Gastroesophageal sphincter (tissue), 4 donors: ENCODE results near the gene CBX6. TPM values are rescaled to one million over a fixed set of nuclear protein-coding genes. Genes with fewer than 3 reads are reported as not detected.

Experiments used
- ATAC-seq: fragments of 150-250 bp; one replicate; pipeline ENCODE4 v1.9.1; 2016; ENCODE audit warnings: mild to moderate bottlenecking, moderate library complexity
- H3K27ac ChIP-seq, 4 donors: fragments of 200-600 bp; sonication (generic) in 3 of 4; 1 replicate in 3 of 4; 2 replicates in 1 of 4; pipeline ENCODE4 v1.5.1; 2016 to 2019
- H3K27me3 ChIP-seq: fragments of 200-600 bp; sonication (generic); one replicate; pipeline ENCODE4 v1.5.1; 2019
- H3K36me3 ChIP-seq, 2 donors: fragments of 200-600 bp; sonication (generic); one replicate each; pipeline ENCODE4 v1.5.1; 2019; ENCODE audit warnings: control low read depth in 1 of 2
- H3K4me1 ChIP-seq, 3 donors: fragments of 200-600 bp; sonication (generic); 1 replicate in 2 of 3; 2 replicates in 1 of 3; pipeline ENCODE4 v1.5.1; 2016 to 2019; ENCODE audit warnings: control low read depth in 2 of 3
- H3K4me3 ChIP-seq, 2 donors: fragments of 200-600 bp; sonication (generic); one replicate each; pipeline ENCODE4 v1.5.1; 2019; ENCODE audit warnings: mild to moderate bottlenecking in 1 of 2, moderate library complexity in 1 of 2
- H3K9me3 ChIP-seq, 3 donors: fragments of 200-600 bp; sonication (generic); one replicate each; pipeline ENCODE4 v1.5.1; 2017 to 2019; ENCODE audit warnings: control low read depth in 2 of 3
- CTCF ChIP-seq, 4 experiments: fragments of 200-600 bp in 2 of 4; fragments of 450-650 bp in 2 of 4; sonication (generic) in 1 of 4; IDR thresholded peaks; one replicate each; pipeline ENCODE4 v1.5.1; 2017 to 2019; ENCODE audit warnings: antibody characterized with exemption in 4 of 4, mild to moderate bottlenecking in 2 of 4, moderate library complexity in 2 of 4
- EP300 ChIP-seq: sonication (generic); formaldehyde crosslinking; IDR thresholded peaks from one replicate; pipeline ENCODE4 v1.6.1; 2017; ENCODE audit warnings: antibody characterized with exemption, mild to moderate bottlenecking
- POLR2A ChIP-seq, 2 donors: fragments of 450-650 bp; IDR thresholded peaks; one replicate each; pipeline ENCODE4 v1.6.1; 2017; ENCODE audit warnings: antibody characterized with exemption in 2 of 2, mild to moderate bottlenecking in 2 of 2, moderate library complexity in 1 of 2
- POLR2AphosphoS5 ChIP-seq: sonication (generic); formaldehyde crosslinking; IDR thresholded peaks from one replicate; pipeline ENCODE4 v1.6.1; 2017; ENCODE audit warnings: antibody characterized with exemption
- WGBS, 2 donors: methylation state at CpG; one replicate each; pipeline ENCODE4 v1.1.5; 2018; ENCODE audit warnings: low coverage in 1 of 2; 5-methylcytosine and 5-hydroxymethylcytosine counted together
- total RNA-seq, 4 donors: library from RNA; depleted of rRNA; stranded (reverse); fragments of >200 nt; gene quantifications; one replicate each; pipeline ENCODE4 v1.1.0, GENCODE V29; 2016

Gene CBX6
- total RNA-seq, 4 donors from 2014 or later = 77.3 to 187 (median 105) TPM

- whole genome bisulfite sequencing, 2 donors = 28 to 60% methylated on average over 1 to 4 of the region's 8 CpGs
- H3K4me1 ChIP-seq = peaks cover 14 to 39% (median 15%) of the 10 kb centered on the region in 3 donors
- H3K9me3 ChIP-seq = no peaks in the 10 kb centered on the region
- H3K4me3 ChIP-seq = no peak overlapping the region
- peak overlapping the region; percentile 85 to 90 (median 86) for H3K27ac ChIP-seq
- no peaks in the 10 kb centered on the region for H3K27me3 ChIP-seq
- no peaks in the 10 kb centered on the region for H3K36me3 ChIP-seq
- TF ChIP-seq EP300 (no peak), POLR2AphosphoS5 (peak; percentile 25)
- peak; percentile 43 for ATAC-seq
Observed at GRCh38 chr22:38881997-38882879, 10.2 kb upstream of the CBX6 start.

GRCh38 chr22:38881464-38881871, 9.5 kb upstream of the CBX6 start:
- H3K27ac ChIP-seq = peak overlapping the region; percentile 85 to 90 (median 86)
- peak; percentile 93 for ATAC-seq
- peak overlapping the region in 1 of 2 donors; percentile 23 for H3K4me3 ChIP-seq
- H3K36me3 ChIP-seq = no peaks in the 10 kb centered on the region
- peaks cover 14 to 39% (median 15%) of the 10 kb centered on the region in 3 donors for H3K4me1 ChIP-seq
- H3K27me3 ChIP-seq = no peaks in the 10 kb centered on the region
- 0 to 1% methylated on average over 9 of the region's 9 CpGs for WGBS, 2 donors
- no peaks in the 10 kb centered on the region for H3K9me3 ChIP-seq
- TF ChIP-seq POLR2AphosphoS5 = peak; percentile 96
- peak; percentile 53 to 56 for TF ChIP-seq POLR2A (IDR thresholded peaks at IDR 0.05)
- peak in 2 of 4 experiments; percentile 19 to 25 for TF ChIP-seq CTCF (IDR thresholded peaks at IDR 0.05)
- no peak for TF ChIP-seq EP300

GRCh38 chr22:38879961-38880360, 7.9 kb upstream of the CBX6 start:
- WGBS, 2 donors = 65 to 78% methylated on average over 4 to 5 of the region's 5 CpGs

GRCh38 chr22:38879108-38879729, 7.2 kb upstream of the CBX6 start:
- Histone ChIP-seq H3K27me3 (no peaks in the 10 kb centered on the region), H3K9me3 (no peaks in the 10 kb centered on the region), H3K36me3 (no peaks in the 10 kb centered on the region), H3K4me1 (peaks cover 14 to 40% (median 15%) of the 10 kb centered on the region in 3 donors), H3K4me3 (no peak overlapping the region), H3K27ac (peak overlapping the region in 2 of 4 donors; percentile 88 to 90)
- WGBS, 2 donors = 64 to 77% methylated on average over 4 to 5 of the region's 5 CpGs
- TF ChIP-seq EP300 = no peak
- TF ChIP-seq CTCF (IDR thresholded peaks at IDR 0.05) = no peak
- TF ChIP-seq POLR2A (IDR thresholded peaks at IDR 0.05) = no peak
- no peak for TF ChIP-seq POLR2AphosphoS5
- no peak for ATAC-seq

More at GRCh38 chr22:38879961-38880360, 7.9 kb upstream of the CBX6 start:
- peaks cover 14 to 39% (median 15%) of the 10 kb centered on the region in 3 donors for H3K4me1 ChIP-seq
- H3K9me3 ChIP-seq = no peaks in the 10 kb centered on the region
- peak overlapping the region in 3 of 4 donors; percentile 85 to 90 (median 88) for H3K27ac ChIP-seq
- no peak overlapping the region for H3K4me3 ChIP-seq
- TF ChIP-seq EP300 (no peak), POLR2AphosphoS5 (no peak), POLR2A (IDR thresholded peaks at IDR 0.05) (no peak)
- no peaks in the 10 kb centered on the region for H3K36me3 ChIP-seq
- H3K27me3 ChIP-seq = no peaks in the 10 kb centered on the region
- no peak for ATAC-seq

GRCh38 chr22:38878001-38878400, 6.0 kb upstream of the CBX6 start:
- TF ChIP-seq EP300 = no peak
- no peak for TF ChIP-seq CTCF (IDR thresholded peaks at IDR 0.05)
- no peak for TF ChIP-seq POLR2AphosphoS5
- no peak for TF ChIP-seq POLR2A (IDR thresholded peaks at IDR 0.05)
- Histone ChIP-seq H3K27ac (no peak overlapping the region), H3K27me3 (no peaks in the 10 kb centered on the region), H3K36me3 (no peaks in the 10 kb centered on the region), H3K4me1 (peaks cover 13 to 42% (median 15%) of the 10 kb centered on the region in 3 donors), H3K9me3 (no peaks in the 10 kb centered on the region), H3K4me3 (no peak overlapping the region)
- WGBS, 2 donors = 82 to 98% methylated on average over 3 to 4 of the region's 4 CpGs
- no peak for ATAC-seq
